Measurements from ENCODE around the gene CASKIN1.
"Not testable (repeated sequence)": the region's sequence is repeated elsewhere in the genome, so short reads cannot be mapped to it uniquely, and the experiment has no call there.

Gene CASKIN1

DNA sequence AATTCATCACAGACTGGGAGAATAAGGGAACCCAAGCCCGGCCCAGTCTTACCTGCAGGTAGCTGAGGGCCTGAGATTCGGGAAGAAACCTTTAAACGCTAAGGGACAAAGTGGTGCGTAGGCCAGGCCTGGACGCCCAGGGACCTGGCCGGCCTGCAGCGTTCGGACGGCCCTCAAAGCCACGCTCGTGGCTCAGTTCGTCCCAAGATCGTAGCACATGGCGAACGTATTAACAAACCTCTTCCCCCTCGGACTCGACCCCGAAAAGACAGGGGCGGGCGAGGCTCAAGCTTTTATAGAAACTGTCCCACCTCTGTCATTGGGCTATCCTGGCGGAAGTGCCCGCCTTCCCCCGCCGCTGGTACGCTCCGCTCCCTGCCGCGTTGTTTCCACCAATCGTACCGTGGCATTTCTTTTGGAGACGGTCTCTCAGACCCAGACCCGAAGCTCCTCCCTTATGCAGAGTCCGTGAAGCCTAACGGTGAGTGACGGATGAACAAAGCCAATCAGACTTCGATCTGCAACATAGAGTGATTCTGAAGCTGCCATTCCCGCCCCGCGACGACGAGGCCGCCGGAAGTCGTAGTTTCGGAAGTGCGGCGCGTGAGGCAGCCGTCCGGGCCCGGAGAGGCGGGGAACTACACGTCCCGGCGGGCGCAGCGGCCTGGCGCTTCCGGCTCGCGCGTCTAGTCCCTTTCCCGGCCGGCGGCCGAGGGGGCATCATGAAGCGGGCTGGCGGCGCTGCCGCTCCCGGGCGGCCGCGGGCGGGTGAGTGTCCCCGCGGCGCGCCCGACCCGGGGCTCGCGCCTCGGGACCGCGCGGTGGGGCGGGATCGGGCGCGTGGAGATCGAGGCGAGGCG lies 41.1 kb downstream of the CASKIN1 start, which contains the start of gene TRAF7:
TSS of gene TRAF7 (plus strand) at position 692 of the 860 bp plus-strand sequence. CDS start 8,139 bp downstream, outside the sequence.
- DNase-seq (ENCODE audit: low spot score): peak; percentile 99

DNA sequence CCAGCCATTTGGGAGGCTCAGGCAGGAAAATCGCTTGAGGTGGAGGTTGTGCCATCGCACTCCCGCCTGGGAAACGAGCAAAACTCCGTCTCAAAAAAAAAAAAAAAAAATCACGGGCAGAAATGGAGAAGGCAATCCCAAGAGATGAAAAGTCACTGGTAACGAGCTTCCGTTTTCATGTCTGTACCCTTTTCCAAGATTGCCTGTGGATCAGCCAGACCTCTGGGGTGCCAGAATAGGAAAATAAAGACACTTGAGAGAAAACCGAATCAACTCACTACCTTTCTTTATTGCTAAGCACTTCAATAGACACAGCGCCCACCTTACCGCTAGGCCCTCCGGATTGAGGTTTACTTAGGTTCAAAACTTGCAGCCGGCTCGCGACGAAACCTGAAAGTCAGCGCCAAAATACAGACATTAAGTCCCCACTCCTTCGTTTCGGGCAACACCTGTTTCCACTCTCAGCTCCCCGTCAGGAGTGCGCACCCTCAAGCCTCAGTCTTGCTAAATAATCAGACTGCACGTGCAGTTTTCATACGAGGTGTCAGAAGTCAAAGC lies 41.8 kb downstream of the CASKIN1 start:
- no peak for DNase-seq (ENCODE audit: low spot score)

DNA sequence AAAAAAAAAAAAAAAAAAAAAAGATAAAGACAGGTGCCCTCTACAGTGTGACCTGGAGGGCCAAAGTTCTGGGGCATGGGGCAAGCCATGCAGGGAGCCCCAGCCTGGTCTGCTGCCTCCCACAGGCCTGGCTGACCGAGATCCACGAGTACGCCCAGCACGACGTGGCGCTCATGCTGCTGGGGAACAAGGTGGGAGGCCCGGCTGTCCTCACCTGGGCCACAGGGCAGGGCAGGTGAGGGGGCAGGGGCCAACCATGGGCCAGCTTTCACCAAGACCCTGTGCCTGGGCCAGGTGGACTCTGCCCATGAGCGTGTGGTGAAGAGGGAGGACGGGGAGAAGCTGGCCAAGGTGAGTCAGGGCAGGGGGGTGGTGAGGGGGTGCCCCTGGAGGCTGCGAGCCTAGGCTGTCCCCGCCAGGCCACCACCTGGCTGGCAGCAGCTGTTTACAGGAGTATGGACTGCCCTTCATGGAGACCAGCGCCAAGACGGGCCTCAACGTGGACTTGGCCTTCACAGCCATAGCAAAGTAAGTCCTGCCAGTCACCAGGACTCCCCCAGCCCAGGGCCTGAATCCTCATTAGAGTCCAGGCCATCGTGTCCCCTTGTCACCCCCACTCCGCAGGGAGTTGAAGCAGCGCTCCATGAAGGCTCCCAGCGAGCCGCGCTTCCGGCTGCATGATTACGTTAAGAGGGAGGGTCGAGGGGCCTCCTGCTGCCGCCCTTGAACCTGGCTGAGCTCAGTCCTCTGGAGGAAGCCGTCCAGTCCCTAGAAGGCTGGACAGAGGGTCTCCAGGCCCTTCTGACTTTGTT lies 43.5 kb downstream of the CASKIN1 start:
- no peak for DNase-seq (ENCODE audit: low spot score)

DNA sequence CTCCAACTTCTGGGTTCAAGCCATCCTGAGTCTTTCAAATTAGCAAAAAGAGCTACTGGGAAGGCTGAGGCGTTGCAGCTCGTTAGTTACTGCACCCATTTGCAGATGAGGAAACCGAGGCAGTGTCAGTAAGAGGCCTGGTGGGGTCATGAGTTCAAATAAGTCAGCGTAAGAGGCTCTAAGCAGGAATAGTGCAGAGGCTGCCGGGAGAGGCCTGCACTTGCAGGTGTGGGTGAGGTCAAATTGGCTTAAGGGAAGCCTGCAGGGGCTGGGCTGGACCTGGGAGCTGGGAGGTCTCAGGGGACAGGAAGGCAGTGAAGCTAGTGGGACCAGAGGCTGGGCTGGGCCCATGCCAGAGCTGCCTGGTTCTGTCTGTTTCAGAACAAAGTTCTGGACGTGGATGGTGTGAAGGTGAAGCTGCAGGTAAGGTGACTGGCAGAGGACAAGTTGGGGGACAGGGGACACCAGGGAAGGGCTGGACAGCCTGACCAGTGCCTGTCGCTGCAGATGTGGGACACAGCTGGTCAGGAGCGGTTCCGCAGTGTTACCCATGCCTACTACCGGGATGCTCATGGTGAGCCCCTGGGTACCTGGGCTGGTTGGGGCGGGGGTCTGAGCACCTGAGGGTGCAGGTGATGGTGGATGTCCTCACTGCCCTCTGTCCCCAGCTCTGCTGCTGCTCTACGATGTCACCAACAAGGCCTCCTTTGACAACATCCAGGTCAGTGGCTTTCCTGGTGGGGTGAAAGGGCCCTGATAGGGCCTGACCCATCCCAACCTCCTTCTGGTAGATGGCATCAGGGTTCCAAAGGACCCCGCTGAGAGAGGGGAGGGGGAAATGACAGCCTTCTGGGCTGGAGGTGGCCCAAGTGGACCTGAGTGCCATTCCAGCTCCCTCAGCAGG lies 45.0 kb downstream of the CASKIN1 start:
- no peak for DNase-seq (ENCODE audit: low spot score)

DNA sequence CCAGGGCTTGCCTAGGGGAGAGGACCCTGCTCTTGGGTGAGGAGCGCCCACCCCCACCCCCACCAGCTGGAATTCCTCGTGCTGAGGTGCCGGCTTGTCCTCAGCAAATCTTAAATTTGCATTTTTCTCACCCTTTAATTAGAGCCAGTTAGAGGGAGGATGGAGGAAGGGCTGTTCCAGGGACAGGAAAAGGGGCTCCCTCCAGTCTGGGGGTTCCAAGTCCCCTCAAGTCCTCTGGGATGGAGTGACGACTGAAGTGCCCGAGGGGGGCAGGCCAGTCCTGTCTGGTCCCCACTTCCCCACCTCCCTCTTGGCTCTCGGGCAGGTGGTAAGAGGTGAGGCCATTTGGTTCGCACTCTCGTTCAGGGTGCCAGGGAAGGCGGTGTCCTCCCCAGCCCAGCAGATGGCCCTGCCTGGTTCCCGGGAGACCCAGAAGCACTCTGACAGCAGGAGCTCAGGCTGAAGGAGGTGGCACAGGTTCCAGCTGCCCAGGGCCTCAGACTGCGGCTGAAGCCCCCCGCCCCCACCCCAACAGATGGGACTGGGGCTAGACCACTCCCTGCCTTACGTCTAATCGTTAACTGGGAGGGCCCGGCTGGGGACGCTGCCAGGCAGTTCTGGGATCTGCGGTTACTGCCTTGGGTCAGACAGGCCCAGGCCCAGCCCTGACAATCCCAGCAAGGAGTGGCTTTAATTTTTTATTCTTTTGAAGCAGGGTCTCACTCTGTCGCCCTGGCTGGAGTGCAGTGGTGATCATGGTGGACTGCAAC lies 45.8 kb downstream of the CASKIN1 start:
- no peak for DNase-seq (ENCODE audit: low spot score)

DNA sequence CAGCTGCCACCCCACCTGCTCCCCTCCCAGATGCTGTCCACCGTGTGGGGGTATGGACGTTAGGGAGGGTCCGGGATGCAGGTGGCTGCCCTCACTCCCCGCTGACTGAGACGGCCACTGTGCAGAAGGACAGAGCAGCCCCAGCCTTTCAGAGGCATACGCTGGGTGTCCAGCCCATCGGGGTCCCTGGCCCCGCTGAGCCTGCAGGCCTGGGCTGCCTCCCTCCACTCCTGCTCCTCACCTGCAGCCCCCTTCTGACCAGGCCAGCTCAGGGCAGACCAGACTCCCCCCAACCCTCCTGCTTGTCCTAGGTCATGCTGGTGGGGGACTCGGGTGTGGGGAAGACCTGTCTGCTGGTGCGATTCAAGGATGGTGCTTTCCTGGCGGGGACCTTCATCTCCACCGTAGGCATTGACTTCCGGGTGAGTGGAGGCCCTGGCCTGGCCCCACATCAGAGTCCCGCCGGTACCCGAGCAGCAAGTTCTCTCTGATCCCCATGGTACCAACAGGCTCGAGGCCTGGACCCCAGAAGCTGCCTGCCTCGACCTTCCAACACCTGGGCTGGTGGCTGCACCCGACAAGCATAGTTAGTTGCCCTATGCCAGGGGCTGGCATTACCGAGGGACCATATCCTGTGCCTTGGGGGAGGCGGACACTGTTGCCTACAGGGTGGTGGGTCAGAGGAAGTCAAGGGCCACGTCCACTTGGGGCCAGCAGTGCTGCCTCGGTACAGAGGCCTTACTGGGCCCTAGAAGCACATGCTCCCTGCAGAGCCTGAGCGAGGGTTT lies 46.6 kb downstream of the CASKIN1 start:
- DNase-seq (ENCODE audit: low spot score): no peak

DNA sequence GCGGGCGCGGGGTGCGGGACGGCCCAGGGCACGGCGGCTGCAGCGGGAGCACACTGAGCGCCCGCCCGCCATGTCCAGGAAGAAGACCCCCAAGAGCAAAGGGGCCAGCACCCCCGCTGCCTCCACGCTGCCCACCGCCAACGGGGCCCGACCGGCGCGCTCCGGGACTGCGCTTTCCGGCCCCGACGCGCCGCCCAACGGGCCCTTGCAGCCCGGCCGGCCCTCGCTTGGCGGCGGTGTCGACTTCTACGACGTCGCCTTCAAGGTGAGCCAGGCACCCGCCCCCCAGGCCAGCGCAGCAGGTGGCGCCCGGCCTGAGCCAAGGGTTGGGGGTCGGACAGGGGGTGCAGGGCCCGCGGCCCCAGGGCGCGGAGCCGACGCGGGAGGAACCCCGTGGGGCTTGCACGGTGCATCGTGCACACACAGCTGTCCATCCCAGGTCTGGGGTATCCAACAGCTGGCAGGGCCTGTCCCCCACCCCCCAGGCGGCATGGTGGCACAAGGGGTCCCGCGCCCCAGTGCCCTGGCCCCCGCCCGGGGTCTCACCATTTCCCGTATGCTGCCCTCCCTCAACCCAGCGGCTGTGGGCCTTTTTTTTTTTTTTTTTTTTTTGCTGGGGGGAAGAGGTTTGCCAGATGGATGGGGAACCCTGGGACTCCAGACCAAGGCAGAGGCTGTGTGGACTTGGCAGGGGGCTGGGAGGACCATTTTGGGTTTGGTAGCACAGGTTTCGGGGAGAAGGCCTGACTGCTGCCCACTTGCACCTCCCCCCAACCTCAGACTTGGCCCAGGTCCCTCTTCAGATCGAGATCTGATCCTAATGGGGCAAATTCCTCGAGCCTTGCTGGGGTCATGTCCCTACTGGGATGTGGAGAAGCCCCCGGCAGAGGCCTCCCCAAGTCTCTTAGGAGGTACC lies 47.4 kb downstream of the CASKIN1 start:
- DNase-seq (ENCODE audit: low spot score): no peak

DNA sequence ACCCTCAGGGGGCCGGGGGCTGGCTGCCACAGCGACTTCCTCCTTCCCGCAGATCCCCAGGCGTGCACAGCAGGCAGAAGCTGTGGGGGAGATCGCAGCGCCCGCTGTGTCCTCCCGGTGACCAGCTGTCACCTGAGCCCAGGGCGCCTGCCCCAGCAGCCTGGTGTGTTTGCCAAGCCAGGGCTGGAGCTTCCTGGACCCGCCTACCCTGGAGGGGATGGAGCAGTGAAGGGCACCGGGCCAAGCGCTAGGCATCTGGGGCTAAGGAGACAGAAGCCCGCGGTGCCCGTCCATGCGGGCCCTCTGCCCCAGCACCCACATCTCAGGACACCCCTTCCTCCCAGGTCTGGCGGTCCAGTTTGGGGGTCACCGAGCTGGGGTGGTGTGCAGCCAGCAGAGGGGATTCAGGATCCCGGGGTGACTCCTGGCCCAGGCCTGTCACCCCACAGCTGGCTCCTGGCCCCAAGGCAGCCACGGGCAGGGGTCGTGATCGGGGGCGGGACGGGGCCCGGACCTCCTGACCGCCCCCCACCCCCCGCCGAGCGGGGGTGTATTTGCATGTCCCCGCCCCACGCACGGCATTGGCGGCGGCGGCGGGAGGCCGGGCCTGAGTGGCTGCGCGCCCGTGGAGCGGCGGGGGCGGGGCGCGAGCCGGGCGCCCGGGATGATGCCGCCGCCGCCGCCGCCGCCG lies 48.3 kb downstream of the CASKIN1 start, which contains the start of gene RAB26:
TSS of gene RAB26 (plus strand) at position 645 of the 691 bp plus-strand sequence. CDS start 159 bp downstream, outside the sequence.
- peak; percentile 83 for DNase-seq (ENCODE audit: low spot score)

DNA sequence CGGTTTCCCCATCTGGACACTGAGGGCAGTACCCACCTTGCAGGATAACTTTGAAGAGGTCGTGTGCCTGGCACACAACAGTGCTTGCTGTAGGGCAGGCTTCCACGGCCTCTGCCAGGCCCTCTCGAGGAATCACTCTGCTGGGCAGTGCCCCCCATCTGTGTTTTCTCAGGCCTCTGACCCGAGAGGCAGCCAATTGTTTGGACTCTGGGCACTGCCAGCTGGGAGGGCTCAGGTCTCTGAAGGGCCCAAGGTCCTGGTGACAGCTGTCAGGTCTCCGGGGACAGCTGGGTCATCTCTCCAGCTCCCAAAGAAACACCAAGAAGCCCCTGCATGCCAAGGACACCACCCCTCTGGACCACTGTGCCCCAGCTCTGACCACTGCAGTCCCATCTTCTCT lies 49.0 kb downstream of the CASKIN1 start:
- no peak for DNase-seq (ENCODE audit: low spot score)

DNA sequence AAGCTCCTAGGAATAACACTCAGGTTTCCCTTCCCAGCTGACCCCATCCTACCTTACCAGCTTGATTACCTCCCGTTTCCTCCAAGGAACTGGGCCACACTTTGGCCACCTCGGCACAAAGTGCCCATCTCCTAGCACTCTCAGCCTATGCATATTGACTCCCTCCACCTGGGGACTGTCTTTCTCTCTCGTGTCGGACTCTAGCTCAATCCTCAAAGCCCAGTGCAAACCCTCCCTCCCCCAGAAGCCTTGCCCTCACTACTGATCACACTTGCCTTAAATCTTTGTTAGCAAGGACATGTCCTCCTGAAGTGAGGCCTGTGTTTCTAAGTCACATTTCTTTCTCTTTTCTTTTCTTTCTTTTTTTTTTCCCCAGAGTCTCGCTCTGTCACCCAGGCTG lies 50.6 kb downstream of the CASKIN1 start:
- no peak for DNase-seq (ENCODE audit: low spot score)

DNA sequence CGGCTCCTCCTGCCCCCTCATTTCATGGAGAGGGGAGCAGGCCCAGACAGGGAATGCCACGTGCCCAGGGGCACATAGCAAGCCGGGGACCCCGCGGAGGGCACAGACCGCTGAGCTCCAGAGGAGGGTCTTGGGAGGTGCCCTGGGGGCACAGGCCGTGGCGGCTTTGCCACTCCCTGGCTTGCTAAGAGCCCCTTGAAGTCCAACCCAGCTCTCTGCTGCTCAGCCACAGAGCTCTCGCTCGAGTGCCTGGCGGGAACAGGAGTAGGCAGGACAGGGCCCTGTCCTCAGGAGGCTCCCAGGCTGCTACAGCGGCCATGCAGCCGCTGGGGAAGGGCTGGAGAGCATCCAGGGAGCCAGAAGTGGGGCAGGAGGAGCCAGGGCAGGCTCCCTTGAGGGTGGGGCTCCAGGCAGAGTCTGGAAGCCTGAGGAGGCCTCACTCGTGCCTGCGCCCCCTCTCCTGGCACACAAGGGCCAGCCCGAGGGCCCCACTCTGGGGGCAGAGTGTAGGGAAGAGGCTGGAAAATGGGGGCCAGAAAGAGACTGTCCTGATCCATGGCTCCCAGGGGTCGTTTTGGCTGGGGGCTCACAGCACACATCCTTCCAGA lies 52.4 kb downstream of the CASKIN1 start:
- no peak for DNase-seq (ENCODE audit: low spot score)

DNA sequence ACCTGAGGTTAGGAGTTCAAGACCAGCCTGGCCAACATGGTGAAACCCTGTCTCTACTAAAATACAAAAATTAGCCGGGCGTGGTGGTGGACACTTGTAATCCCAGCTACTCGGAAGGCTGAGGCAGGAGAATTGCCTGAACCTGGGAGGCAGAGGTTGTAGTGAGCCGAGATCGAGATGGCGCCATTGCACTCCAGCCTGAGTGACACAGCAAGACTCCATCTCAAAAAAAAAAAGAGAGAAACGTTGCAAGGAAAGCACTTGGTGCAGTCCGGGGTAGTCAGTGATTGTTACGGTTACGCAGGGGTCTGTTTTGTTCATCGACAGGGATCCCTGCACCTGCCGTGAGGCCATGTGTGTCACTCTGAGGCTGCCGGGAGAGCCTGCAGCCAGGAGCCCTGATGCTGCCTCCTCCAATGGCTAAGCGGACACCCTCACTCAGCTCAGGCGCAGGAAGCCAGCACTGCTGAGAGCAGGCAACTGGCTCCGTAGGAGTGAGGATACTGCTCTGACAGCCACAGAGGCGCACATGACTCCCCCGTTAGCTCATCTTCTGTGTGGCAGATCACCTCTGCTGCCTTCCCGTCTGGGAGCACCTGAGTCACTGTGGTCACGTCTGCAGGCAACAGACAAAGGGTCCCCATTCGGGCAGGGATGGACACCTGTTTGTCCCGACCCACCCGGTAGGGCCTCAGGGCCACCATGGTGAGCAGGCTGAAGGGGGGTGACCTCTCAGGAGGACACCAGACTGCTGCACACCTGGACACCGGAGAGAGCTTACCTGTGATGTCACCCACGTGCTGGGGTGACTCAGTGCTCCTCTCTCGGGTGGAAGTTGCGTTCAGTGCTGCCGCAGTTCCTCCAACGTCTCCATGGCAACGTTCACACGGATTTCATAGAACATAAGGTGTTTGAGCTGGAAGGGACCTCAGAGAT lies 53.2 kb downstream of the CASKIN1 start:
- no peak for DNase-seq (ENCODE audit: low spot score)

DNA sequence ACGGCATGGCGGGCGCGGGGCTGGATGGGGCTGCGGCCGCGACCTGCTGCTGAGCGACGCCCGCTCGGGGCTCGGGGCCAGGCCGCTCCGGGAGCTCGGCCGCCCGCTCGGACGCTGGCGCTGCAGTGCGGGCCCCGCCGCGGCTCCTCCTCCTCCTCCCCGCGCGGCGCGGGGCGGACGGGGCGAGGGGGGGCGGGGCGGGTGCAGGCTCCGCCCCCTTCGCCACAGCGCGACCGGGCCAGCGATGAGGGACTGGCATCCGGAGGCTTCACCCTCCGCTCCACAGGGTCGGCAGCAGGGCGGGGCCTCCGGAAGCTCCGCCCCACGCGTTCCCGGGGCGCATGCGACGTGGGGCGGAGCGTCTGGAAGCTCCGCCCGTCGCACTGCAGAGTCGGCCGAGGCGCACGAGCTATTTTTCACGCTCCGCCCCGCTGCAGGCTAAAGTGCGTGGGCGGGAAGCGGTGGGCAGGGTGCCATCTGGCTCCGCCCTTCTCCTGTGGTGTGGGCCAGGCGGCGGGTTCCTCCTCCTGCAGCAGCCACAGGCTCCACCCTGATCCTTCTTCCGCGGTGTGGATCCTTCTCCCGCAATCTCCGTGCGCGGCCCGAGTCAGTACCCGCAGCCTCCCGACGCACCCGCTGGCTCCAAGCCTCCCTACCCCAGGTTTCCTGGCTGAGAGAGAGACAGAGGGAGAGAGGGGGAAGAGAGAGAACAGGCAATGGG lies 60.5 kb downstream of the CASKIN1 start, which contains the start of gene PKD1:
TSS of gene PKD1 (minus strand) at position 129 of the 721 bp plus-strand sequence. CDS start 209 bp downstream, outside the sequence.
- DNase-seq (ENCODE audit: low spot score): peak; percentile 84

DNA sequence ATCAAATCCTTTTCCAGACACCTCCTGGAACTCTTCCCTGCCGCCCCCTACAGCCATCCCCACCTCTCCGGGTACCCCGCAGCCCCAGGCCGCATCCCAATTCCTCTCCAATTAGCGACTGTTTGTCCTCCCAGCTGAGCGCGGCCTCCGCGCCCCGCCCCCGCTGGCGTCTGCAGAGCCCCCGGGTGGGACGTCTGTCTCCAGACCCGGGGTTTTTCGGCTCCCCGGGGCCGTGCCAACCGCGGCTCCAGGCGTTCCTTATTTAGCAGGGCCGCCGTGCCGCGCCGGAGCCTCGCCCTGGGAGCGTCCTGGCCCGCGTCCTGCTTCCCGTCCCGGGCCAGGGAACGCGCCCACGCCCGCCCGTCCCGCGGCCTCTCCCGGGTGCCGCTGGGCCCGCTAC lies 61.3 kb downstream of the CASKIN1 start:
- DNase-seq (ENCODE audit: low spot score): not testable (repeated sequence)

DNA sequence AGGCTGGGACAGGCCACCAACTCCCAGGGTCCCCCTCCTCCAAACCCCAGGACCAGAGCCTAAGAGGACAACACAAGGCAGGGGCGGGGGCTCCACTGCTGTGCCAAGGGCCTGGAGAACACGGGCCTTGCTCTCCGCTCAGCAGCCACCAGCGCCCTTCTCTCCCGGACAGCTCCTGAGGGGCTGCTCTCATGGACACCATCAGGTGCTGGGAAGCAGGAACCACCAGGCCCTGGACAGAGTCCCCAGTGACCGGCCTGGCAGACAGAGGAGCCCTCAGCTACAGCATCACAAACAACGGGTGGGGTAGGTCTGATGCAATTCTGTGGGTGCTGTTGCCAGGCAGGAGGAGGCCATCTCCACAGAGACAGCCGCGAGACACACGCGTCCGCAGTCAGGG lies 62.6 kb downstream of the CASKIN1 start:
- DNase-seq (ENCODE audit: low spot score): not testable (repeated sequence)

Data from ecto neural progenitor cell (in vitro differentiated cells).